ENCODE results near the gene MAGOH.
"Not testable (repeated sequence)": the region's sequence is repeated elsewhere in the genome, so short reads cannot be mapped to it uniquely, and the experiment has no call there.

The MAGOH gene

DNA sequence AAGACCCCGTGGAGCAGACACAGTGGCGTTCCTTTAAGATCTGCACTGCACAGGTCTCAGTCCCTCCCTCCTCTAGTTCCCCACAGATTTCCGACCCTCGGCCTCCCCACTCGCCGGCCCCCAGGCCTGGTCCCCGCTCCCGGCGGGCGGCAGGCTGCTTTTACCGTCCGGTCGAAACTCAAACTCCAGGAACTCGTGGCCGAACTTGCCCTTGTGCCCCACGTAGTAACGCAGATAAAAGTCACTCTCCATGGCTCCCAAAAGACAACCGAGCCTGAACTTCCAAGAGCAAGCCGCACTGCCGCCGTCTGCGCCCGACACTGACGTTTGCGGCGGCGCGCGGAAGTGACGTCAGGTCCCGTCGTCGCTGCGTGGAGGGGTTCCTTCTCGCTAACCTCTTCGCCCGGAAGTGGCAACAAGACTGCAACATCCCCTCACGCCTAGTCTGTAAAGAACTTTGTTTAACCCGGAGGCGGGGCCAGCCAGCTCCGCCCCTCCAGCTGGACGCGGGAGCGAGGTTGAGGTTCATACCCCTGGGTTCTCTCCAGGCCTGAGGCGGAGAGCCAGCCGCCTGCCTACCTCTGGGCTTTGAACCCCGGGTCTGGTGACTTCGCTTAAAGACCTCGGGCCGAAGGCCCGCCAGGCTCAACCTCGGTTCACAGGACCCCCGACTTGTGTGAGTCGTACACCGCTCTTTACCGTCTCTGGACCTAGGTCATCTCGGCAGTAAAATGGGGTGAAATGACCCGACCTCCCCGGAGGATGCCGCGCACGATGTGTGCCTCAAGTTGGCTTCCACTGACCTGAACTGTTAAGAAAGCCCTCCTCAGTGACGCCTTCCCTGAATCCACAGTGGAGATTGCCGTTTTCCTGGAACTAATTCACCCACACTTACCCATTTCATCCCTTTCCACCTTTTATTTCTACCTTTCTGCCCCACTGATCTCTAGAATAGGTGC is at the start of gene MAGOH:
TSS of gene MAGOH (minus strand) at position 322 of the 959 bp plus-strand sequence. CDS start at position 252, 70 bp downstream.
- peak; percentile 82 for DNase-seq (ENCODE audit: low read depth)

DNA sequence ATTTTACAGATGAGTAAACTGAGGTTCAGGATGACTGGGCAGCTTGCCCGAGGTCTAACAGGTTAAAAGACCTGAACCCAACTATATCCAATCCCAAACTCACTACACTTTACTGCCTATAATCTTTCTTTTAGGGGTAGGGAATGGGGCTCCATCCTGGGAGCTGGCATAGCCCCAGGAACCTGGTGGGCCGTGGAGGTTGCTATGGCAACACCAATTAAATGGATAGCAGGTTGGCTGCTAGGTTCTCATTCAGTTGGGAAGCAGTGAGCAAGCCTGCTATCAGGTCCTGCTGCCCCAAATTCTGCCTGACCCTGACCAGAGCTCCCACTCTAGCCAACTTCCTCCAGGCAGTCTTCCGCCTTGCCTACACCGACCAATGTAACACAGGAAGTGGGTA is 48.6 kb upstream of the MAGOH start:
- DNase-seq (ENCODE audit: low read depth): no peak

DNA sequence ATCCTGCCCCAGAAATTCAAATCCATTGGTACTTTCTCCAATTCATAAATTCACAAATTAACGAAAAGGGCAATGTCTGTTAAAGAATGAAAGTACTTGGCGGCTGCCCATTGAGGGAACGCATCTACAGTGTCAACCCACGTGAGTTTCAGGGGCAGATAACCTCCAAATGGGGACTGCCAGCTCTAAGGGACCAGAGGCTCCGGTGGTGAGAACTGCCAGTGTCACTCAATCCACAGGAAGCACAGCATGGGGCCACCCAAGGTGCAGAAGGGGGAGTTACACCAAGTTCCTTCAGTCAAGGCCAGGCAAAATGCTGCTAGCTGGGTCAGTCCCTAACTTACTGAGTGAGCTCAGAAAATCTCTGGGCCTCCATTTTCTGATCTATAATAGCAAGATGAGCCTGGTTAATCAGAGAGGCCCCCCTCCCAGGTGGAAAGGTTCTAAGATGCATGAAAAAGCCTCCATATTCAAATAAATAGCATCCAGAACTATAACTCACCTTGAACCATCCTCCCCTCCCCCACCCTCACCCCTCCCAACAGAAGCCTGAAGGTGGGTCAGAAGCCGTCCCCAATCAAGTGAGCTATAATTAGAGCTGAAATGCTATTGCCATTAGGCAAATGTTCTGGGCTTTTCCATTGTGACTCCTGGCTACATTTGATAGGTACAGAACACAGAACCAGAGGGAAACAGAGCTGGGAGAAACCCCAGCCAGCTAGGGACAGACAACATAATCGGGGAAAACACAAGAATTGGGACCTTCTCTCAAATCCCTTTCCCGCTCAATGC is 47.8 kb upstream of the MAGOH start:
- DNase-seq (ENCODE audit: low read depth): no peak

DNA sequence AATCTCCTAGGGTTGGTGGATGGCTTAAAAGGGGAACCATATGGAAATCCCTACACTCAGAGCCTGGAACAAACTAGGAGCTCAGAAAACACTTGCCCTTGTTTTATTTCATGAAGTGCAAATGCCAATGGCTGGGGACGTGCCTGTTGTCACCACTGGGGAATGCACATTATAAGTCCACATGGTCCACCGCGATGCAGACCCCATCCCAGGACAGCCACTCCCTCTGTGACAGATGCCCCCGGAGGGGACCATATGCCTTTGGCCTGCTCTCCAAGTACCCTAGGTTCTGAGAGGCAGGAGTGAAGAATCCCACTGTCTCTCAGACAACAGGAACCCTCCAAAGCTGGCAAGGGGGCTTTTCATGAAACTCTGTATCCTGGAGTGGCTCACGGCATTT is 47.2 kb upstream of the MAGOH start:
- DNase-seq (ENCODE audit: low read depth): no peak

DNA sequence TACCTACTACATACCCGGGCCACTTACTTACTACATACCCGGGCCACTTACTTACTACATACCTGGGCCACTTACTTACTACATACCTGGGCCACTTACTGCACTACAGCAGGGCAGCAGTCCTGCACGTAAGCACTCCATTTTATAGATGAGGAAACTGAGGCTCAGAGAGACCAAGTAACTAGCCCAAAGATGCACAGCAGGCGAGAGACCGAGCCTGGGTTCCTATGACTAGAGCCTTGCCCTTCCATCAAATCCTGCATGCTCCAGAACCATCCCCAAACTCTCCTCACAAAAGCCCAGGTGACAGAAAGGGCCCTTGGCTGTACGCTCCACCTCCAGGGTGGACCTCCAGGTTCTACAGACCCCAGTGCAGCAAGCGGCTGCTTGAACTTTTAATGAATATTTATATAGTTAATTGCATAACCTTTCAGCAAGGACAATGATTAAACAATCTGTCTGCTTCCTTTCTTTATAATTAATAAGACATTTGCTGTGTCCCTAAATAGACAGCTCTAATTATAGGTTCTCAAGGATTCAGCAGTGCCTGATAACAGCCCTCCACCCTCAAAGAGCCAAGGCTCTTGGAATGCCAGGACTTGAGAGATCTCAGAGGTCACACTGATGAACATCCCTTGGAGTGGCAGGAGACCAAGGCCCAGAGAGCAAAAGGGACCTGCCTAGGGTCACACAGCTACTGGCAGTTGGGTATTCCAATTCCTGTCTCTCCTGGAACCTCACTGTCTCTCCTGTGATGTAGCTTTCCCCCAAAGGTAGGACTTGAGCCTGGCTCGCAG is 46.1 kb upstream of the MAGOH start:
- no peak for DNase-seq (ENCODE audit: low read depth)

DNA sequence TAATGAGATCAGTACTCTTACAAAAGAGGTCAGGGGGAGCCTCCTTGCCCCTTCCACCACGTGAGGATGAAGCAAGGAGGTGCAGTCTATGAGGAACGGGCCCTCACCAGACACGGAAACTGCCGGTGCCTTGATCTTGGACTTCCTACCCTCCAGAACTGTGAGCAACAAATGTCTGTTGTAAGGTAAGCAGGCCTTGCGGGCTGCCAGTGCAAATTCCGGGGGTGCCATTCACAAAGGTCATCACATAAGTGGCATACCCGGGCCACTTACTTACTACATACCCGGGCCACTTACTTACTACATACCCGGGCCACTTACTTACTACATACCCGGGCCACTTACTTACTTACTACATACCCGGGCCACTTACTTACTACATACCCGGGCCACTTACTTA is 44.8 kb upstream of the MAGOH start:
- not testable (repeated sequence) for DNase-seq (ENCODE audit: low read depth)

DNA sequence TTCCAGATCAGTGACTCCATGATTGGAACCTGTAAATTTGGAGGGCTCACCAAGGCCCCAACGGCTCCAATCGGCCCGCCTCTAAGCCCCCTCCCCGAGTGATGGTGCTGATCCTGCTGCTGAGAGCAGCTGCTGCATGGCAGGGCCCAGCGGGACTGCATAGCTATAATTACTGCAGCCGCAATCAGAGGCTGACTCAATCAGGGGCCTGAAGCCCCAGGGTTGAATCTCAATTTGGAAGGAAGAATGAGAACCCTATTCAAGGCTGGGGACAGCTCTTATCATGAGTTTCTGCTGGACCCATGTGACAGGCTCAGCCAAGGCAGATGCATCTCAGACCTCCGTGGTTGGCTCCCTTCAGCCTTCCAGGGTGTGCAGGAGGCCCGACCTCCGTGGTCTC is 42.8 kb upstream of the MAGOH start:
- DNase-seq (ENCODE audit: low read depth): no peak

DNA sequence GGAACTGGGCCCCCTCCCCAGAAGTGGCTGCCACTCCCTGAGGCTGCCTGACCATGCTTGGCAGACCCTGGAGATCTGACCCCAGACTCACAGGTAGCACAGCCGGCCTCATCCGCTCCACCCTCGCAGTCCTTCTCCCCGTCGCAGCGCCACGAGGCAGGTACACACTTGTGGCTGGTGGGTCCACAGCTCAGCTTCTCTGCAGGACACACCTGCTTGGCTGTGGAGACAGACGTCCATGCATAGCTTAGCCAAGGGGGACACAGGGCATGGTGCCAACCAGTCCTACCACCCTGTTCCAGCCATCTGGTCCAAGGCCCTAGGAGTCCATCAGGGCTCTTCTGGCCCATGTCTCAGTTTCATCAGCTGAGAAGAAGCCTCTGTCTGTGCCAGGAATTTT is 42.2 kb upstream of the MAGOH start:
- DNase-seq (ENCODE audit: low read depth): no peak

DNA sequence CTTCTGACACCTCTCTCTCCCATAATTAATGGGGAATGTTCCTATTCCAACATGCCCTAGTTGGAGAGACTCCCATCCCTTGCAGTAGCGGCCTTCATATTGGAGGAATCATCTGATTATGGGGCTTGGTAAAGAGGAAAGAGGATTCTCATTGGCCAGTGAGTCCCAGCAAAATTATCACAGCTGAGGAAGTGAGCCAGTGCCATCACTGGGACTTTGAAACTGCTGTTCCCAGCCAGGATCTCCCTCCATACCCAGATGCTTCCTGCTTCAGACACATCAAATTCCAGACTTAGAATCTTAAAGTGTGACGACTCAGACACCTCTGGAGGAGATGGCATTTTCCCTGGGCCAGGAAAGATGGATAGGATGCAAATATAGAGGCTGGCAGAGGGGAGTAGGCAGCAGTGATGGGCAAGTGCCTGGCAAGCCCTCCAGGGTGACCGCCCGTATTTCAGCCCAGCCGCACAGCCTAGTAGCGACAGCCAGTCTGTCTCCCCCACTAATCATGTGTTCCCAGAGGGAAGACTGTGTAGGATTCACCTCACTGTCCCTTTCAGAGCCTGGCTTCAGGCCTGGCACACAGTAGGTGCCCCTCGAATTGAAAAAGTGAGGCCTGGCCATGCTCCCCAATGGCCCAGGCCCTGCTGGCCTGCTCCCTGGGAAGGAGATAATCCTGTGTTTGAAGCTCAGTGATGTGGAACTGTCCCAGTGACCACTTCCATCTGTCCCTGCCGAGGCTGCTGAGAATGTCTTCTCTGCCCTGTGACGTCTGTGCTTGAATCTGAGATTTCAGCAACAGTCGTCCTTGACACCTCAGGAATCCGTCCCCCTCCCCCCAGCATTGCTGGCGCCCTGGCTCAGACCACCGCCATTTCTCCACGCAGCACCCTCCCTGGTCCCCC is 41.2 kb upstream of the MAGOH start:
- DNase-seq (ENCODE audit: low read depth): no peak

DNA sequence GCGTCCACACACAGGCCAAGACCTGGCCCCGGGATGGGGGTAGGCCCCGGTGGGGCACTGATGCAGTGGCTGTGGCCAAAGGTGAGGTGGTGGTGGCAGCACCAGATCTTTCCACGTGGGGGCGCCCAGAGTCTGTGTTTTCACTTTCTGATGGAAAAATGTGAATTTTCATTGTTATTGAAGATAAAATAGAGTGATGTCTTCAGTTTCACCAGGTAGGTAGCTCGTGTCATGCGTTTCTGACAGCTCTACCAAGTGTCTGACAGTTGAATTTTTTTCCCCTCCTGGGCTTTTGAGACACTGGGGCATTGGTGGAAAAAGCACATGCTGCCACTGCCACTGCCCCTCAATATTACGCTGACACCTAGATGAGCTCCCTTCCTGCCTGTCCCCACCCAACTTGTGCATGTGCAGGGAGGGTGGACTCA is 40.0 kb upstream of the MAGOH start:
- DNase-seq (ENCODE audit: low read depth): no peak

DNA sequence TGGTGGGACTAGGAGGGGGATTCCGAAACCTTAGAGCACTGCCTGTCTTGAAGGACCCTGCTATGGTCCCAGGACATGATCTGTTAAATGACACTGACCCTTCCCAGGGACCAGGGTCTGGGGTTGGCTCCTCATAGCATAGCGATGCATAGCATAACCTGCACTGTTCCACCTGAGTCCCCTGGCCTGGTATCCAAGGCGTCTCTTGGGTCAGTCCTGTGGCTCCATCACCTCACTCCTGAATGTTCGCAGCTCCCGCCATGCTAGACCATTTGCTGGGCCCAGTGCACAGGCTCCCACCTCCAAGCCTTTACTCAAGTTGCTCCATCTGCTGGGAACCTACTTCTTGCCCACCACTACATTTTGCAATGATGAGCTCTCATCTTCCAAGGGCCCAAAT is 39.0 kb upstream of the MAGOH start:
- DNase-seq (ENCODE audit: low read depth): no peak

DNA sequence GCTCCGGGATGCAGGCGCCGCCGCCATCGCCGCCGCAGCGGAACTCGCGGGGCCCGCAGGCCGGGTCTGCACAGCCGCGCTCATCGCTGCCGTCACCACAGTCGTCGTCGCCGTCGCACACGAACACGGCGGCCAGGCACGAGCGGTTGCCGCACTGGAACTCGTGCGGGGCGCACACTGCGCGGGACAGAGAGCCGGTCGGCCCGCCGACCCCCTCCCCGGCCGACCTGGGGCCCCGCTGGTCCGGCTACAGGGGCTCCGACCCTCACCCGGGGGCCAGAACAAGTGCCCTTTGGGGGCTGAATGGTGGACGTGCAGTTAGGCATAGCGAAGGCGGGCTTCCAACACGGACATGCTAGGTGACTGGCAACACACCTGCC is 38.6 kb upstream of the MAGOH start:
- no peak for DNase-seq (ENCODE audit: low read depth)

DNA sequence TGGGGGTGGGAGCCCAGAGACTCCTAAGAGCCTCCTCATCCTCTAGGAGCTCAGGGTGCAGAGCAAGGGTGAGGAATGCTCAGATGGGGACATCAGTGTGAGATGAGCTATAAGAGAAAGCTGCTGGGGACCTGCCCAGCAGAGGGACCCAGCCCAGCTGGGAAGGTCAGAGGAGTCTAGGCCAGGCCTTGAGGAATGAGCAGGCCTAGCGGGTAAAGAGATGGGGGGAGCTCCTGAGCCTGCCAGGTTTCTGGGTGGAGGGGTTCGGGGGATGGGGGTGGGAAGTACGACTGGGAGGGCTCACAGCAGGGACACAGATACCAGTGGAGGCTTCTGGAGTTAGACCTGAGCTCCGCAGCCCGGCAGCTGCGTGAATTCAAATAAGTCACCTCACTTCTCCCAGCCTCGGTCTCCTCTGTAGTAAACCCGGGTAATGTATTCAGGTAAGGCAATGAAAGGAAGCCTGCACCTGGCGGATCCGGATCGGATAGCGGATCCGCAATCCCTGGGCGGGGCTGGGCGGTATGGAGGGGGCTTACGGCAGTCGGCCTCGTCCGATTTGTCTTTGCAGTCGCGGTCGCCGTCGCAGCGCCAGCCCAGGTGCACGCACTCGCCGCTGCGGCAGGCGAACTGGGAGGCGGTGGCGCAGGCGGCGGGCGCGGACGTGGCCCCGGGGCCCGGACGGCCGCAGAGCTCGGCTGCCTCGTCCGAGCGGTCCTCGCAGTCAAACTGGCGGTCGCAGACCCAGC is 38.0 kb upstream of the MAGOH start:
- no peak for DNase-seq (ENCODE audit: low read depth)

DNA sequence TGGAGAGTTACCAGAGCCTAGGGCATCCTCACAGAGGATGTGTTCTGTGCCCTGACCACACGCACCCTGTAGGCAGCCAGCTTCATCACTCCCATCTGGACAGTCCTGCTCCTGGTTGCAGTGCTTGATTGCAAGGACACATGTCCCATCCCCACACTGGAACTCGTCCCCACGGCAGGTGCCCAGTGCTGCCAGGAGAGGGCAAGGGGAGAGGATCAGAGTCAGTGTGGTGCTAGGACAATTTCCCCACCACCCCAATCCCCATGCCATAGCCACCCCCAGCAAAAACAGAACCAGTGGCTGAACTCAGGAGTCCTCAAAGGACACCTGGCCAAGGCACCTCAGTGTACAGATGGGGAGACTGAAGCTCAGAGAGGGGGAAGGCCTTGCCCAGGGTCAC is 37.2 kb upstream of the MAGOH start:
- no peak for DNase-seq (ENCODE audit: low read depth)

DNA sequence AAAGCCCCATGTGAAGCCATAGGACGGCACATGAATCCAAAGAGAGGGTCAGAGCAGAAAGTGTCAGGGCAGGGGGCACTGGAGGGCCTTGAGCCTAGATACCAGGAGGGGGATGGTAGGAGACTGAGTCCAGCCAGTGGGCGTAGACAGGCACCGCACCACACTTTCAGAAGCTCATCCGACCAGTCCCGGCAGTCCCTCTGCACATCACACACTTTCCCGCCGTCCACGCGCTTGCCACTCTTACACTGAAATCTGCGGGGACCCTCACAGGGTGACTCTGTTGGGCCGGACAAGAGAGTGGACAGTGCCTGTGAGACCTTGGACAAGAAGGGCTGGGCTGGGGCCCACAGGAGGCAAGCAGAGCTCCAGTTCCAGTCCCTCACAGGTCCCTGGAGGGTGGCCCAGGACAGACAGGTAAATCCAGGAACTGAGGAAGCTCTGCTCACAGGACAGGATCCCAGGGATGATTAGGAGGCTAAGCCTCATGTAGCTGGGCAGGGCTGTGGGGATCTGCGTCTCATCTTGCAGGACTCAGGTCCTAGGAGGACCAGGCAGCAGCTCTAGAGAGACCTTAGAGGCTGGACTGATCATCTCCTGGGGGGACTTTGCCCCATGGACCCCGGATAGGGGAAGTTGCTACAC is 36.3 kb upstream of the MAGOH start:
- DNase-seq (ENCODE audit: low read depth): no peak

DNA sequence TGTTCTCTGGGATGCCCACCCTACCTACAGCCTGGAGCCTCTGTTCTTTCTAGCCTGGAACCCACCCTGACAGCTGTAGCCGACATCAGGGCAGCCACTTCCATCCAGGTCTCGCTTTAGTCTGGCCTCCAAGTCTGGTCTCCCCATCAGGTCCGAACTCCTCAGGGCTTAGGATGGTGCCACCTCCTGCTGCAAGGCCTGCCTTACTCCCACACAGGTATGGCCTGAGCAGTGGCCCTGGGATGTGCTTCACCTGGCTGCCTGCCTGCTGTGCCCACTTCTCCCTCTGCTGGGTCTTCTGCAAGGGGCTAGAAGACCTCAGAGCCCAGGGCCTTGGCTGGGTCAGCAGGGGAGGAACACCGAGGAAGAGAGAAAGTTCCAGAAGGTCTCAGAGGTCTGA is 35.7 kb upstream of the MAGOH start:
- no peak for DNase-seq (ENCODE audit: low read depth)

DNA sequence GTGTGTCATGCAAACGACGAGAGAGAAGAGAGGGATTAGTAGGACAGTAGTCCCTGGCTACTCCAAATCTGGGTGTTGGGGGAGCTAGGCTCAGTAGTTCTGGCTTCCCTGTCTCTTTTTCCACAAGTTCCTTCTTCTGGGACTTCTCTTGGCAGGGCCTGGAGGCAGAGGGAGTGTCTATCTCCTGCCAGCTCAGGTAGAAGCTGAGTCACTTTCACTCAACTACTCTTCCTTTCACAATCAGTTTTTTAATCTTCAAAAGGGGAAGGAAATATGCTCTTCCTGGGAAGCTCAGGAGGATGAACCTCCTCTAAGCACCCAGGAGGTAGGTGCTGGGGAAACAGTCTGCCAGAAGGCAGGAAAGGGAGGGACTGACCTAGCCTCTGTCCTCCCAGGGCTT is 35.2 kb upstream of the MAGOH start:
- no peak for DNase-seq (ENCODE audit: low read depth)

DNA sequence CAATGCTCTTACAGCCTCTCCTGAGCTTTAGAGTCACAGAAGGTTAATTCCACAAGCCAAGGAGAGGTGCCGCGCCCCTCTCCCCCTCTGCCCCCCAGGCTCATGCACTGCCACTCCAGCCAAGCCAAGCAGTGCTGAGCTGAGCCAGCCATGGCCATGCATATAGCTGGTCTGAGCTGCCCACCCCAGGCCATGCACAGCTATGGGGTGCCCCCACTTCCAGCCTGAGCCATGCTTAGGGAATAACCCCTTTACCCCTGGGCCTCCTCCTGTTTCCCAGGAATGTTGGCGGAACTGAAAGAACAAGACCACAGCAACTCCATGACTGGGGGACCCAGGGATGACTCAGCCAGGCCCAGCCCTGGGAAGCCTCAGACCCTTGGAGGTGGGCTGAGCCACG is 34.0 kb upstream of the MAGOH start:
- DNase-seq (ENCODE audit: low read depth): no peak

DNA sequence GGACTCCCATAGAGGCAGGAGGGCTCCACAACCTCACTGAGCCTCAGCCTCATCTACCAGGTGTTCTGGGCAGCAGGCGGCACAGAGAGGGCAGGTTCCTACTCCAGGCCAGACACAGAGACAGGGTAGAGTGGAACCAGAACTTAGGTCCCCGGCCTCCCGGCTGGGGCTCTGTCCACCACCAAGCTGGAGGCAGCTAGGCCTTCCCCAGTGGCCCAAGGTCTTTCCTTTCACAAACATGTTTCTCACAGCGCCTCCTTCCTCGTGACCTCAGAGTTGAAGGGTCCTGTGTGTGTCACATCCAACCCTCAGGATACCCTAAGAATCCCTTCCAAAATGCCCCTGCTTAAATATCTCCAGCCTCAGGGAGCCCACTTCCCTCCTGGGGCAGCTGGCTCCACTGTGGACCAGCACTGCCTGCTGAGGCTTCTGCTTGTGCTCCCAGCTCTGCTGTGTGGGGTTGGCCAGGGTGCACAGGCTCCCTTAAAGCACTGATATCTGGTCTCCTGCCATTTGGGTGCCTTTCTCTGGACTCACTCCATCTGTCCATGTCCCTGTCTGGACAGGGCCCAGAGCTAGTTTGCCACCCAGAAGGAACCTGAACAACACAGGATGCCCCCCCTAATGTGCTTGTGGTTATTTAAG is 33.2 kb upstream of the MAGOH start:
- DNase-seq (ENCODE audit: low read depth): no peak

DNA sequence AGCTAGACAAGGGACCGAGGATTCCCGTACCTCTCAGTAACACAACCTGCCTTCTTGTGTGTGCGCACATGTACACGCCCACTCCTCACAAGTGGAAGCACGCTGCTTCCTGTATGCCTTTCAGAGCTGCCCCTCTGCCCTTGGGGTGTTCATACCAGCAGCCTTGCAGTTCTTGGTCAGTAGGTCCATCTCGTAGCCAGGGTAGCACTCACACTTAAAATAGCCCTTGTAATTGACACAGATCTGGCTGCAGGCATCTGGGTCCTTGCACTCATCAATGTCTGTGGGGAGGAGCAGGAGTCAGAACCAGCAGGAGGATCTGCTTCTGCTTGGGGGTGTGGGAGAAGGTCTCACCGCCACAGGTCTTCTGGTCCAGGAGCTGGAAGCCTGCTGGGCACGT is 32.6 kb upstream of the MAGOH start:
- DNase-seq (ENCODE audit: low read depth): no peak
